ENCODE measurements around the gene ZNF660. TPM values are rescaled to one million over a fixed set of nuclear protein-coding genes. Genes with fewer than 3 reads are reported as not detected.

The ZNF660 gene
- total and polyA plus RNA-seq, 9 of the 15 experiments (the other 6 are each of a cell fraction or from before 2014, with no cell fraction given): 0.06 to 0.65 (median 0.17) TPM

DNA sequence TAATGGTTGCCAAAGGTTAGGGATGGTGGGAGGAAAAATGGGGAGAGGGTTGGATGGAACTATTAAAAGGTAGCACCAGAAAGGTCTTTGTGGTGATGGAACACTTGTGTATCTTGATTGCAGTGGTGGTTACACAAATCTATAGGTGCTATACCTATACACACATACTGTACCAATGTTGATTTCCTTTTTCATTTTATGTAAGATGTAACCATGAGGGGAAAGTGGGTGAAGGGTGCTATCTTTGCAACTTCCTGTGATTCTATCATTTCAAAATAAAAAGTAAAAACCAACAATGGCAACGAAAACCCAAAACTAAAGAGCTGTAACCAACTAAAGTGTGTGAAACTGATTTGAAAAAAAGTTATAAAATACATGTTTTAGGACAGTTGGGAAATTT is 63.0 kb downstream of the ZNF660 start:
- H3K4me2 ChIP-seq (ENCODE audit: insufficient read depth, low read length): no peak overlapping the region
- DNase-seq (ENCODE audit: extremely low read depth in 1 of 4, low spot score in 3 of 4) (no peak), ATAC-seq (no peak), FAIRE-seq (no peak)
- in situ Hi-C loops (cut with MboI) (no loop called here), intact Hi-C loops (cut with micrococcal nuclease) (loop anchor here (1.0 kb wide), 1 partner anchor 23 kb away; no protein-coding TSS in a partner anchor)
- H2AFZ ChIP-seq (ENCODE audit: low read depth, low read length): no peak overlapping the region
- peaks cover 21% of the 10 kb centered on the region for H3K9me3 ChIP-seq (replicated peaks; ENCODE audit: control insufficient read depth, insufficient read depth, low read depth, low read length)
- POLR2A ChIA-PET: interaction anchor here (0.9 to 1.7 kb wide), 4 partner anchors 9 to 23 kb away, joined by 4 to 14 read pairs (median 8); partner anchors contain the start of gene ZNF197
- CTCF ChIA-PET (ENCODE audit: low intra/inter-chr PET ratio): no interaction called here
- H3K36me3 ChIP-seq (ENCODE audit: control insufficient read depth, insufficient read depth, low read length): peaks cover 31% of the 10 kb centered on the region
- peaks cover 0 to 6% of the 10 kb centered on the region in 2 experiments; a peak in 3 of 5 replicates for H3K4me1 ChIP-seq (replicated peaks in 1 of 2; ENCODE audit: control insufficient read depth in 2 of 2, insufficient read depth in 2 of 2, low read length in 2 of 2)
- no peaks in the 10 kb centered on the region for H3K27me3 ChIP-seq (ENCODE audit: control insufficient read depth in 2 of 2, insufficient read depth in 2 of 2, low read length in 2 of 2)
- no peaks in the 10 kb centered on the region for H3K9me1 ChIP-seq (ENCODE audit: control insufficient read depth, insufficient read depth, low read length)
- H3K9ac ChIP-seq (ENCODE audit: insufficient read depth in 1 of 2, low read depth in 2 of 2, low read length in 2 of 2): no peak overlapping the region
- H3K27ac ChIP-seq (ENCODE audit: extremely low read depth, low read depth, low read length): no peak overlapping the region
- H3K79me2 ChIP-seq (ENCODE audit: control insufficient read depth, insufficient read depth, low read length): peaks cover 17% of the 10 kb centered on the region
- H4K20me1 ChIP-seq (replicated peaks; ENCODE audit: control insufficient read depth, insufficient read depth, low read length): no peaks in the 10 kb centered on the region
- H3K4me3 ChIP-seq: no peak overlapping the region
- BruUV-seq (replicated peaks): no TSS peak
- 79% methylated on average over 1 of the region's 1 CpG for WGBS (ENCODE audit: insufficient coverage, low coverage, missing lambda C conversion rate)
- no peak for TF ChIP-seq ZNF140 (CRISPR knock-in tag; IDR thresholded peaks at IDR 0.05)
- no peak for TF ChIP-seq RBM22 (IDR thresholded peaks at IDR 0.05; ENCODE audit: low read depth, low read length, poor library complexity, severe bottlenecking)
- TF ChIP-seq, protein P1, sequence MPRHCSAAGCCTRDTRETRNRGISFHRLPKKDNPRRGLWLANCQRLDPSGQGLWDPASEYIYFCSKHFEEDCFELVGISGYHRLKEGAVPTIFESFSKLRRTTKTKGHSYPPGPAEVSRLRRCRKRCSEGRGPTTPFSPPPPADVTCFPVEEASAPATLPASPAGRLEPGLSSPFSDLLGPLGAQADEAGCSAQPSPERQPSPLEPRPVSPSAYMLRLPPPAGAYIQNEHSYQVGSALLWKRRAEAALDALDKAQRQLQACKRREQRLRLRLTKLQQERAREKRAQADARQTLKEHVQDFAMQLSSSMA (CRISPR knock-in tag; IDR thresholded peaks at IDR 0.05): no peak
- no peak for TF ChIP-seq SRSF3 (IDR thresholded peaks at IDR 0.05; ENCODE audit: insufficient read depth, low read length)
- no peak for TF ChIP-seq ETV6 (IDR thresholded peaks at IDR 0.05; ENCODE audit: borderline replicate concordance in 1 of 2, low read depth in 2 of 2, low read length in 1 of 2)
- no peak for TF ChIP-seq ETV6 (CRISPR knock-in tag; IDR thresholded peaks at IDR 0.05; ENCODE audit: borderline replicate concordance)
- TF ChIP-seq NCOA1 (IDR thresholded peaks at IDR 0.05; ENCODE audit: low read depth): no peak
- TF ChIP-seq MEF2A (IDR thresholded peaks at IDR 0.05; ENCODE audit: control insufficient read depth, low read depth, low read length): no peak
- no peak for TF ChIP-seq ZNF143 (CRISPR knock-in tag; IDR thresholded peaks at IDR 0.05)
- no peak for TF ChIP-seq SRSF7 (optimal IDR thresholded peaks at IDR 0.05; ENCODE audit: low read depth, low read length)
- TF ChIP-seq, protein P2, sequence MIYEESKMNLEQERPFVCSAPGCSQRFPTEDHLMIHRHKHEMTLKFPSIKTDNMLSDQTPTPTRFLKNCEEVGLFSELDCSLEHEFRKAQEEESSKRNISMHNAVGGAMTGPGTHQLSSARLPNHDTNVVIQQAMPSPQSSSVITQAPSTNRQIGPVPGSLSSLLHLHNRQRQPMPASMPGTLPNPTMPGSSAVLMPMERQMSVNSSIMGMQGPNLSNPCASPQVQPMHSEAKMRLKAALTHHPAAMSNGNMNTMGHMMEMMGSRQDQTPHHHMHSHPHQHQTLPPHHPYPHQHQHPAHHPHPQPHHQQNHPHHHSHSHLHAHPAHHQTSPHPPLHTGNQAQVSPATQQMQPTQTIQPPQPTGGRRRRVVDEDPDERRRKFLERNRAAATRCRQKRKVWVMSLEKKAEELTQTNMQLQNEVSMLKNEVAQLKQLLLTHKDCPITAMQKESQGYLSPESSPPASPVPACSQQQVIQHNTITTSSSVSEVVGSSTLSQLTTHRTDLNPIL (CRISPR knock-in tag; IDR thresholded peaks at IDR 0.05): no peak
- TF ChIP-seq, protein P3, sequence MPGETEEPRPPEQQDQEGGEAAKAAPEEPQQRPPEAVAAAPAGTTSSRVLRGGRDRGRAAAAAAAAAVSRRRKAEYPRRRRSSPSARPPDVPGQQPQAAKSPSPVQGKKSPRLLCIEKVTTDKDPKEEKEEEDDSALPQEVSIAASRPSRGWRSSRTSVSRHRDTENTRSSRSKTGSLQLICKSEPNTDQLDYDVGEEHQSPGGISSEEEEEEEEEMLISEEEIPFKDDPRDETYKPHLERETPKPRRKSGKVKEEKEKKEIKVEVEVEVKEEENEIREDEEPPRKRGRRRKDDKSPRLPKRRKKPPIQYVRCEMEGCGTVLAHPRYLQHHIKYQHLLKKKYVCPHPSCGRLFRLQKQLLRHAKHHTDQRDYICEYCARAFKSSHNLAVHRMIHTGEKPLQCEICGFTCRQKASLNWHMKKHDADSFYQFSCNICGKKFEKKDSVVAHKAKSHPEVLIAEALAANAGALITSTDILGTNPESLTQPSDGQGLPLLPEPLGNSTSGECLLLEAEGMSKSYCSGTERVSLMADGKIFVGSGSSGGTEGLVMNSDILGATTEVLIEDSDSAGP (CRISPR knock-in tag; IDR thresholded peaks at IDR 0.05): no peak
- no peak for TF ChIP-seq PTRF (tag; IDR thresholded peaks at IDR 0.05)
- TF ChIP-seq, protein P4, sequence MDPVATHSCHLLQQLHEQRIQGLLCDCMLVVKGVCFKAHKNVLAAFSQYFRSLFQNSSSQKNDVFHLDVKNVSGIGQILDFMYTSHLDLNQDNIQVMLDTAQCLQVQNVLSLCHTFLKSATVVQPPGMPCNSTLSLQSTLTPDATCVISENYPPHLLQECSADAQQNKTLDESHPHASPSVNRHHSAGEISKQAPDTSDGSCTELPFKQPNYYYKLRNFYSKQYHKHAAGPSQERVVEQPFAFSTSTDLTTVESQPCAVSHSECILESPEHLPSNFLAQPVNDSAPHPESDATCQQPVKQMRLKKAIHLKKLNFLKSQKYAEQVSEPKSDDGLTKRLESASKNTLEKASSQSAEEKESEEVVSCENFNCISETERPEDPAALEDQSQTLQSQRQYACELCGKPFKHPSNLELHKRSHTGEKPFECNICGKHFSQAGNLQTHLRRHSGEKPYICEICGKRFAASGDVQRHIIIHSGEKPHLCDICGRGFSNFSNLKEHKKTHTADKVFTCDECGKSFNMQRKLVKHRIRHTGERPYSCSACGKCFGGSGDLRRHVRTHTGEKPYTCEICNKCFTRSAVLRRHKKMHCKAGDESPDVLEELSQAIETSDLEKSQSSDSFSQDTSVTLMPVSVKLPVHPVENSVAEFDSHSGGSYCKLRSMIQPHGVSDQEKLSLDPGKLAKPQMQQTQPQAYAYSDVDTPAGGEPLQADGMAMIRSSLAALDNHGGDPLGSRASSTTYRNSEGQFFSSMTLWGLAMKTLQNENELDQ (CRISPR knock-in tag; IDR thresholded peaks at IDR 0.05; ENCODE audit: borderline replicate concordance): no peak
- no peak for TF ChIP-seq ADNP (tag; IDR thresholded peaks at IDR 0.05)
- no peak for TF ChIP-seq ZNF23 (CRISPR knock-in tag; IDR thresholded peaks at IDR 0.05)
